ENCODE results near the gene BCAS3.
"Not testable (repeated sequence)": the region's sequence is repeated elsewhere in the genome, so short reads cannot be mapped to it uniquely, and the experiment has no call there.

The BCAS3 gene

DNA sequence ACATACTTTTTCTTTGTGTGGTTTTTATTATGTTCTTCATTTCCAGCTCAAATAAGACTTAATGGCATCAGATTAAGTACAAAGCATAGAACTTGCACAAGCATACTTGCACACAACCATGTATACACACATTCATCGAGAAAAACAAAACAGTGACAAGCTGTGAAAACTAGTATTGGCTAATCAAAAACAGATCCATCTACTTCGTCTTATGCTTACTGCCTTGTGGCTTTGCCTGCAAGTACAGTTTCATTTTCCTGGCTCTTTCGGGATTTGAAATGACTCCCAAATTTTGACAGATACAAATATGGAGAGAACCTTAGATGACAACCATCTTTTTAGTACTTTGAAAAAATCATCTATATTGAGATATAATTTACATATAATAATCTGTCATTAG lies 338.3 kb downstream of the BCAS3 start:
- no peak for FAIRE-seq

GRCh38 chr17:61017317-61018006 lies 339.8 kb downstream of the BCAS3 start:
- FAIRE-seq: no peak

DNA sequence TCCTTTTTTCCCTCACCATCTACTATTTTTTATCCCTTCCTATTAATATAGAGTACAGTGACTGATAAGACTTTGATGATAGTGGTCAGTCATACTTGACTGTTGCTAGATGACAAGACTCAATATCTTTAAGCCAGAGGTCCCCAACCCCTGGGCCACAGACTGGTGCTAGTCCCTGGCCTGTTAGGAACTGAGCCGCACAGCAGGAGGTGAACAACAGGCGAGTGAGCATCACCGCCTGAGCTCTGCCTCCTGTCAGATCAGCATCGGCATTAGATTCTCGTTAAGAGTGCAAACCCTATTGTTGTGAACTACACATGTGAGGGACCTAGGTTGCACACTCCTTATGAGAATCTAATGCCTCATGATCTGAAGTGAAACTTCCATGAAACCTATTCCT lies 341.3 kb downstream of the BCAS3 start:
- no peak for FAIRE-seq

- FAIRE-seq: no peak
Measured at GRCh38 chr17:61023996-61024395, 346.3 kb downstream of the BCAS3 start.

DNA sequence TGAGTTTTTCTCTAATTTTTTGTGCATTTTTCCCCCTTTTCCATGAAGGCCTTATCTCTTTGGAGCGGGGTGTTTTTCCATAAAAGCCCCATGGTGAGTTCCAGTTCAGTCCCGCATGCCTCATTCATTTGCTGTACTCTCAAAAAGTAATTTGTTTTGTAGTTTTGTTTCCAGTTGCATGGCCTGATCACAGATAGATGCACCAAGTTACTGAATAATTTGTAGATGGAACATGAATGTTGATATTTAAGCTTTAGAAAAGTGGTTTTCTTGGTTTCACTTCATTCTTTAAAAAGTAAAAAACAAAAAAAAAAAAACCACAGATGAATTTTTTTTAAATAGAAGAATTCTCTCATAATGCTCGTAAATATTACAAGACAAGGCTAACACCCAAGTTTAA lies 349.2 kb downstream of the BCAS3 start:
- no peak for FAIRE-seq

DNA sequence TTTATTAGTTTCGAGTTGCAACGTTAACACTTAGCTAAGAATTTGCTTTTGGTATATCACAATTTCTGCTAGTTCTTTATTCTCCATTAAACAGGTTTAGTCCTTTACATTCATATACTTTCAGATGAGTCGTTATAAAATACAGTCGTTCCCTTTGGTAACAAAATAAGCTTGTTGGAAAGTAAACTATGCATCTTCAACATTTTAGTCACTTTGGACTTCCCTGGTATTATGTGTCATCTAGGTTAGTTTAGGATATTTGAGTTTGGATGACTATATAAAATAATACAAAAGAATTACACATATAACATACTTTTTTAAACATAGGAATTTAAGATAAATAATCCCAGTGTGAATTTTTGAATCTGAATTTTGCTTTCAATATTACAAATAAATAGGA lies 351.5 kb downstream of the BCAS3 start:
- FAIRE-seq: no peak

DNA sequence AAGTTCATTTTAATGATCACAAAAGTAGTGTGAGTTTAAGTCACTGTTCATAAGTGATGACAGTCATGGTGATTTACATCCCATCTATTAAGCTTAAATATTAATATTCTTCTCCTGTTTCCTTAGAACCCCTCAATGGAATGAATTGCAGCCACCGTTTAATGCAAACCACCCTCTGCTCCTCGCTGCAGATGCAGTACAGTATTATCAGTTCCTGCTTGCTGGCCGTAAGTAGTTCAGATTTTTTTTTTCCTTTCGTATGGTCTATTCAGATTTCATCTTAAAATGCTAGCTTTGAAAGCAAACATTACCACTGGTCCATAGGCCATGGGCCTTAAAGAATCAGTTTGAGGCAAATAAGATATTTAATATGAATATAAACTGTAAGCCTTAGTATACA lies 363.0 kb downstream of the BCAS3 start:
- no peak for FAIRE-seq

- not testable (repeated sequence) for FAIRE-seq
Measured at GRCh38 chr17:61042348-61042747, 364.7 kb downstream of the BCAS3 start.

GRCh38 chr17:61047515-61047914 lies 369.9 kb downstream of the BCAS3 start:
- no peak for FAIRE-seq

DNA sequence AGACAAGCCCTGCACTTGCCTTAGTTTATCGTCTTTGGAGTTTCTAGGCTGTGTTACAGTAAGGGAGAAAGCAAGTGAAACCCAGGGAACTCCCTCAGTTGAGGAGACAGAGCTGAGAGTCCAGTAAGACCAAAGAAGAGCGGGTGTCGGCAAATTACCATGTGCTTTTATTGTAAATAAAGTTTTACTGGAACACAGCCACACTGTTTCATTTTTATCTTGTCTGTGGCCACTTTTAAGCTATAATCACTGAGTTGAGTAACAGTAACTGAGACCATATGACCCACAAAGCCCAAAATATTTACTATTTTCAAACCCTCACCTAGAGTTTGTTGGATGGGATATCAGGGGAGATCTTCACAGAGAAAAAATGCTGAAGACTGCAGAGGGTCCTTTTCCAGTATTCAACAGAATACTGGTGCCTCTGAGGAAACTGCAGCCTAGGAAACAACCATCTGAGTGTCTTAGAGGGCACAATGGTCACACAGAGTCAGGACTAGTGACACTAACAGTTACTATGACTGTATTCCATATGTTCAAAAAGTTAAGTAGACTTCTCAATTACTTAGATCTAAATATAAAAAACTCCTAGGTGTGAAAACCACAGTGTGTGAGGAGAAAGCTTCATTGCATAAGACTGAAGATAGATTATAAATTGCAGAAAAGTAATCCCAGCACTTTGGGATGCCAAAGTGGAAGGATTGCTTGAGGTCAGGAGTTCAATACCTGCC lies 370.9 kb downstream of the BCAS3 start:
- FAIRE-seq: no peak

DNA sequence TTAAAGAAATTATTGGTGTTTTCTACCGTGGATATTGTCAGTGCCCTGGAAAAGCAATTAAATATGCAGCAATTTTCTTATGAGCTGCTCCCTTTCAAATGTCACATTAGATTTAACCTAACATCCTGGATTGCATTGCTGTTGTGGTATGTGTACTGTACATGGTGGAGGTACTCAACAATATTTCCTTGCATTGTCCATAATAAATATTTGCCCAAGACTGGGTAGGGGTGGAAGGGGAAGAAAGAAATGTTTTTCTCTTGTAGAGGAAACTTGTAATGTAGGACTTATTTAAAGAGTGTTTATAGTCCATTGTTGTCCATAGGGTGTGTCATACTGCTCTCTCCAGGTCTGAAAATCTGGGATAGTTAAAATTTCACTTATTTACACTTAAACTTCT lies 375.8 kb downstream of the BCAS3 start:
- no peak for FAIRE-seq

GRCh38 chr17:61054436-61054835 lies 376.8 kb downstream of the BCAS3 start:
- FAIRE-seq: no peak

DNA sequence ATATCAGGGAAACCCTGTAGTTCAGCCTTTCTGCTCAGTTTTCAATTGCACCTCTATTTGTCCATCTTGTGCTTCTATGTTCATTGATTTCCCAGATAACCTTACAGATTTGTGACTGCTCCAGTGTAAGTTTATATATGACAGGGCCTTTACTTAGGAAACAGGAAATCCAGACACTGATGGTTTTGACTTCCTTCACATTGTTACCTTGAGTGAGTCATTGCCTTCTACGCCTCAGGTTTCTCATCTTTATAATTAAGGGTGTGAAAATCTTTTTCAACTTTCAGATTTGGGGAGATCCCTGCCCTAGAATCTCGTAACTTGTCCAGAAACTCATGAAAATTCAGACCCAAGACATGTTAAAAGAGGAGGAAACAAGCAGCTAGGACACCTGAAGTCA lies 379.6 kb downstream of the BCAS3 start:
- no peak for FAIRE-seq

DNA sequence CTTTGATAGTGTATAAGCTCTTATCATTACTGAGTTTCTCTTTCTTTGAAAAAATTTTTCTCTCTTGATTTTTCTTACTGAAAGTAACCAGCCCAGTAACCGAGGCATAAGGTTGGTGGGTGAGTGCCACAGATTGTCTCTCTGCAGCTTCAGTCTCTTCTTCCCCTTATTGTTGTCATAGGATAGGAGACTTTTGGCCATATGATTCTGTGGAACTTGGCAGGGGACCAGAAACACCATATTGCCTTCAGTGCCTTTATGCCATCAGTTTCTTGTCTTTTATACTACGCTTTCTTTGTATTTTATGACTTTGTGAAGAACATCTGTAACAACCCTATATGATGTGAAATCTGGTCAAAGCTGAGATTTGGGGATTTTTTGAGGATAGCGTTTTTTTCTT lies 380.4 kb downstream of the BCAS3 start:
- FAIRE-seq: no peak

- no peak for FAIRE-seq
Measured at GRCh38 chr17:61063528-61063927, 385.9 kb downstream of the BCAS3 start.

DNA sequence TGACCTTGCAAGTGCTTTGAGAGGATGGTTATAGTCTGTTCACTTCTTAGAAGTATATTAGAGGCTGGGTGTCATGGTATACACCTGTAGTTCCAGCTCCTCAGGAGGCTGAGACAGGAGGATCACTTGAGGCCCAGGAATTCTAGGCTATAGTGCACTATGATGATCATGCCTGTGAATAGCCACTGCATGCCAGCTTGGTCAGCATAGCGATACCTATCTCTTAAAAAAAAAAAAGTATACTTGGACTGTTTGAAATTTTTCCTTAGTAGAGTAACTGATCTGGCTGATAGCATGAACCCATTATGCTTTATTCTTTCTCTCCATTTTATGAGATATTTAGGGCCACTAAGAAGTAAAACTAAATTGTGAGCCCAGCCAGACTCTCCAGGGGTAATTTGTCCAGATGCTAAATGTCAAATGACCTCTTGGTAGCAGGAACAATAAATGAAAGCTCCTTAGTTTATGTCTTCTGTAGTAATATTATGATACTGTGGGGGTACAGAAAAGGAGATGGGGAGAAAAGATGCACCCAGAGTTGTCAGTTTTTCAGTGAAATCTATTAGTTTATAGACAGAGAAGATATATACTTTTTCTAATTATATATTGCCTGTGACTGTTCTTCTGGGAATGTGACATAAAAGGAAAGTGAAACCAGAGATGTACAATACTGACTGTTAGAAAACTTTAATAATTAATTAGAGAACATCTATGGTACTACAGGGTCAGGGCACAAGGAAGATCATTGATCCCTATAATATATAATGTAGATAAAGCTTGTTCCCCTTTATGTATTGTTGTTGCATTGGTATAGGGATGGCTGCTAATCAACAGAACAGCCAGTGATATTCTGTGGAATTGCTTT lies 386.7 kb downstream of the BCAS3 start:
- FAIRE-seq: no peak

DNA sequence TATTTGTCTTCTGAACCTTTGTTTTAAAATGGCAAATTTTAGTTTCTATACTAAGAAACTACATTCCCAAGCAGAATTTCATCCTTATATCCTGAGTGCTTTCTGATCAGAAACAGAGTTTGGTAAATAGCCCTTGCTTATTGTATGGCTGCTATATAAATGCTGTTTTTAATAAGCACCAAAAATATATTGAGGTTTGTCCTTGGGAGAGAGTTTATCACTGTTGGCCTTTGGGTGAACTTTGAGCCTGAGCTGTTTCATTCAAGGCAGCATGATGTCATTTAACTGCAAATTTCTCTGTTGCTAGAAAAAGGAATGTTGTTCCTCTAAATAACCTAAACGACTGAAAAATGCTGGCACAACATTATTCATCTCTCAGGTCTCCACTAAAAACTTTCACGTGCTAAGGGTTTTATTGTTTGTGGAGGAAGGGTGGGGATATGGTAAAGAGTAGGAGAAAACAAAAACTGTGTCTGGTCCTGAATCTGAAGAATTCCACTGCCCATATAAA lies 387.7 kb downstream of the BCAS3 start:
- no peak for FAIRE-seq

DNA sequence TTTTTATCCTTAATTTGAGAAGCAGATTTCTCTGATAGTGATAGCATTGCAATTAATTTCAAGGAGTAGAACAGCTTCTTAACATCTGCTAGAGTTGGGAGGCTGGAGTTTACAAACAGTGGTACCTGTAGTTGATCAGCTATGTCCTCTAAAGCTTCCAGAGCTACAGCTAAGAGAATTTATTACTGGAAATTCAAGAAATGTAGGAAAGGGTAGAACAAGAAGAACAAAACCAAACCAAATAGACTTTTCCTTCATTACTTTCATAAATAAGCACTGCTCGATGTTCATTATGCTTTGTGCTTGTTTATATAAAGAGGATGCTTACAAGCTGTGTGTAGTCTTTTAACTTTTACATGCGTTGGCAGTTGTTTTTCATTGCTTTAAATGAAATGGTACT lies 388.4 kb downstream of the BCAS3 start:
- FAIRE-seq: no peak

- no peak for FAIRE-seq
Measured at GRCh38 chr17:61070649-61071048, 393.0 kb downstream of the BCAS3 start.

- FAIRE-seq: no peak
Measured at GRCh38 chr17:61072648-61073047, 395.0 kb downstream of the BCAS3 start.

- FAIRE-seq: no peak
Measured at GRCh38 chr17:61073131-61073530, 395.5 kb downstream of the BCAS3 start.

GRCh38 chr17:61073799-61074513 lies 396.3 kb downstream of the BCAS3 start:
- FAIRE-seq: no peak

GRCh38 chr17:61075988-61076387 lies 398.3 kb downstream of the BCAS3 start:
- no peak for FAIRE-seq

Measured in colon (tissue), 2 donors.